Right renal cortex interstitium (tissue), 3 donors: ENCODE data around the gene ABHD13. TPM values are rescaled to one million over a fixed set of nuclear protein-coding genes. Genes with fewer than 3 reads are reported as not detected.
"Not testable (repeated sequence)": the region's sequence is repeated elsewhere in the genome, so short reads cannot be mapped to it uniquely, and the experiment has no call there.

ENCODE experiments used
- DNase-seq, 3 donors: peaks; one replicate each; pipeline ENCODE4 v3.0.0-alpha.2; 2013; ENCODE audit warnings: low read depth in 3 of 3, low spot score in 2 of 3
- polyA plus RNA-seq, 3 donors: library from polyadenylated mRNA; unstranded; fragments of 120-200 nt; gene quantifications; one replicate each; pipeline ENCODE4 v1.2.1, GENCODE V29; 2013; ENCODE audit not compliant: insufficient read length in 3 of 3

The ABHD13 gene
- polyA plus RNA-seq, 3 donors = 14.4 to 17.9 (median 16.6) TPM

GRCh38 chr13:108220041-108220440 is 1.8 kb downstream of the ABHD13 start:
- no peak for DNase-seq

- no peak for DNase-seq
Observed at GRCh38 chr13:108223687-108224503, 5.7 kb downstream of the ABHD13 start.

GRCh38 chr13:108225440-108225839 is 7.2 kb downstream of the ABHD13 start:
- no peak for DNase-seq

GRCh38 chr13:108226184-108226583 is 8.0 kb downstream of the ABHD13 start:
- DNase-seq = no peak

- no peak for DNase-seq
Observed at GRCh38 chr13:108227651-108228272, 9.6 kb downstream of the ABHD13 start.

GRCh38 chr13:108230377-108230776 is 12.2 kb downstream of the ABHD13 start:
- DNase-seq = no peak

GRCh38 chr13:108249150-108249549 is 31.0 kb downstream of the ABHD13 start:
- no peak for DNase-seq

- no peak for DNase-seq
Observed at GRCh38 chr13:108257248-108257647, 39.1 kb downstream of the ABHD13 start.

- no peak for DNase-seq
Observed at GRCh38 chr13:108263621-108264355, 45.6 kb downstream of the ABHD13 start.

- no peak for DNase-seq
Observed at GRCh38 chr13:108266321-108266990, 48.3 kb downstream of the ABHD13 start.

GRCh38 chr13:108267347-108267746 is 49.2 kb downstream of the ABHD13 start:
- DNase-seq = no peak

- not testable (repeated sequence) for DNase-seq
Observed at GRCh38 chr13:108267855-108268254, 49.7 kb downstream of the ABHD13 start.

GRCh38 chr13:108268466-108269112 is 50.4 kb downstream of the ABHD13 start:
- DNase-seq = no peak

GRCh38 chr13:108269601-108270328 is 51.6 kb downstream of the ABHD13 start, which contains the start of gene TNFSF13B:
Gene TNFSF13B (plus strand): TSS chr13:108269718. CDS start chr13:108269896, 178 bp downstream.
- DNase-seq = no peak

GRCh38 chr13:108270442-108270841 is 52.2 kb downstream of the ABHD13 start:
- no peak for DNase-seq

GRCh38 chr13:108272333-108272732 is 54.1 kb downstream of the ABHD13 start:
- no peak for DNase-seq

GRCh38 chr13:108273429-108274118 is 55.4 kb downstream of the ABHD13 start:
- no peak for DNase-seq

- no peak for DNase-seq
Observed at GRCh38 chr13:108274718-108275117, 56.5 kb downstream of the ABHD13 start.

- no peak for DNase-seq
Observed at GRCh38 chr13:108276060-108276459, 57.9 kb downstream of the ABHD13 start.
